ENCODE data around the gene ADAMTS17.

ADAMTS17 gene

GRCh38 chr15:100124361-100124760, 217.4 kb downstream of the ADAMTS17 start:
- TF ChIP-seq CTCF (conservative IDR thresholded peaks at IDR 0.05), result no peak
- H3K27ac ChIP-seq, result no peak overlapping the region

- TF ChIP-seq ZFX (IDR thresholded peaks at IDR 0.05) (no peak), CTCF (conservative IDR thresholded peaks at IDR 0.05) (no peak)
- H3K27ac ChIP-seq, result no peak overlapping the region
Observed at GRCh38 chr15:100123611-100124010, 218.2 kb downstream of the ADAMTS17 start.

GRCh38 chr15:100121285-100121684, 220.5 kb downstream of the ADAMTS17 start:
- no peak for TF ChIP-seq ZFX (IDR thresholded peaks at IDR 0.05)
- TF ChIP-seq CTCF (conservative IDR thresholded peaks at IDR 0.05), result no peak
- no peak overlapping the region for H3K27ac ChIP-seq

- H3K27ac ChIP-seq, result no peak overlapping the region
- TF ChIP-seq CTCF (conservative IDR thresholded peaks at IDR 0.05), result no peak
Observed at GRCh38 chr15:100120111-100120510, 221.7 kb downstream of the ADAMTS17 start.

GRCh38 chr15:100118546-100118945, 223.2 kb downstream of the ADAMTS17 start:
- no peak overlapping the region for H3K27ac ChIP-seq
- TF ChIP-seq ZFX (IDR thresholded peaks at IDR 0.05), result no peak

GRCh38 chr15:100116416-100117190, 225.2 kb downstream of the ADAMTS17 start:
- H3K27ac ChIP-seq, result no peak overlapping the region

GRCh38 chr15:100115711-100116090, 226.1 kb downstream of the ADAMTS17 start:
- H3K27ac ChIP-seq, result no peak overlapping the region
- TF ChIP-seq CTCF (conservative IDR thresholded peaks at IDR 0.05), result no peak
- no peak for TF ChIP-seq ZFX (IDR thresholded peaks at IDR 0.05)

More at GRCh38 chr15:100116416-100117190, 225.2 kb downstream of the ADAMTS17 start:
- TF ChIP-seq ZFX (IDR thresholded peaks at IDR 0.05) (no peak), CTCF (conservative IDR thresholded peaks at IDR 0.05) (no peak)
